NCI-H345 (cell line): Measurements from ENCODE around the gene DIAPH3.
A peak's percentile ranks its signal among the peaks of the same experiment; 100 is the strongest.

Source experiments
- DNase-seq: peaks from one replicate; lab custom pipeline; 2025; lab: John Stamatoyannopoulos, UW

The DIAPH3 gene

DNA sequence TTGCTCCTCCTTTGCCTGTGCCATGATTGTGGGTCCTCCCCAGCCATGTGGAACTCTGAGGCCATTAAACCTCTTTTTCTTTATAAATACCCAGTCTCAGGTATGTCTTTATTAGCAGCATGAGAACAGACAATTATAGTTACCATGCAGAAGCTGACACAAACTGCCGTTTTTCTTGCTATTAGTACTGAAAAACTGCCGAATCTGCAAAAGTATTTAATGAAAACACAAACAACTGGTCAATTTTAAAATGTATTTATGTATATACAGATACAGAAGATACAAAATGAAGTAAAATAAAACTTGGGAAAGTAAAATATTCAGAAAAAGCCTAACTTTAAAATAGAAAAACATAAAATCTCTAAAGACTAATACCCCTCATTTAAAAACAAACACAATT lies 206.3 kb downstream of the DIAPH3 start:
- no peak for DNase-seq

- DNase-seq: no peak
These were observed 209.1 kb downstream of the DIAPH3 start for GRCh38 chr13:59954601-59955000.

GRCh38 chr13:59951011-59951410 lies 212.7 kb downstream of the DIAPH3 start:
- DNase-seq: no peak

DNA sequence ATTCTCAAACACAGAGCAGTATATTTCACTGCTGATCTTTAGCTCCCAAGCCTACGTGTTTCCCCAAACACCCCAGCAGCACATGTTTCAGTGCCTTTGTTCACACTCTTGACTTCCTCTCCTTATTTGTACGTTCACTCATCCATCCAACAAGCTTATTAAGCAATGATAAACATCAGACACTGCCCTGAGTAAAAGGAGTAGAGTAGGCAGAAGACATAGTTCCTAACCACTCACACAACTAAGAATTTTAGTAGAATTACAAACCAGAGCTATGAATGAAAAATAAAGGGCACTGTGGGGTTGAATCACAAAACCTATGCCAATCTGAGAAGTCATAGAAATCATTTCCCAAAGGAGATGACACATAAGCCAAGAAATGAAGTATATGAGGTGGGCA lies 213.5 kb downstream of the DIAPH3 start:
- no peak for DNase-seq

- no peak for DNase-seq
These were observed 215.0 kb downstream of the DIAPH3 start for GRCh38 chr13:59948686-59949085.

- no peak for DNase-seq
These were observed 216.8 kb downstream of the DIAPH3 start for GRCh38 chr13:59946944-59947343.

- DNase-seq: peak; percentile 41
These were observed 232.1 kb downstream of the DIAPH3 start for GRCh38 chr13:59931621-59932020.

DNA sequence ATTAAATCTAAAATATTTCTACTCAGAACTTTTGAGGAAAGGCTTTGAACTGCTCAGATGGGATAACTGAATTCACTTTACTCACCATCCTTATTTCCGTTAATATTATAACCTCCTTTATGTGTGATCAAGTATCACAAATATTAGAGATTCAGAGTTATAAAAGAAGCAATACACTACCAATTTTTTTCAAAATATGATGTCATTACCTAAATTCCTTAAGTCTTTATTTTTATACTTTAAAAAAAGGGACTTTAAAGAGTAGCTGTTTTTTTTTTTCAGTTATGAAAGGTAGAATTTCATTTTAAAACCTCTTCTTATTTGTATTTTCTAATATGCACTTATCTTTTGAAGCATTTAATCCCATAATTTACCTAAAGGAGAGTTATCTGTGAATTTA lies 239.5 kb downstream of the DIAPH3 start:
- no peak for DNase-seq

DNA sequence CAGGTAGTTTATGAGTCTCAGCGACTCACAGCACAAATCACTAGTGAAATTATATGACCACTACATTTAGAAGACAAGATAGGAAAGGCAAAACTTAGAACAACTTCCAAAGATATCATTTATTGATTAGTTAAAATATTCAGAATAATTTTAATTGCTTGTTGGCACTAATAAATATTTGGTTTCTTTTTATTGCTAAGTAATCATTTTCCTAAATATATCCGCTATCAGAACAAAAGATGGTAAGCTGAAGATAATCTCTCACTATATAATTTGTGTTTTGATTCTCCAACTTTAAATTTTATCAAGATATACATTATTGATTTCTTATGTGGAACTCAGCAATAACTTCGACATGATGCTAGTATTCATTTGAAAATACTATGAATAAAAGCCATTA lies 248.5 kb downstream of the DIAPH3 start:
- no peak for DNase-seq

DNA sequence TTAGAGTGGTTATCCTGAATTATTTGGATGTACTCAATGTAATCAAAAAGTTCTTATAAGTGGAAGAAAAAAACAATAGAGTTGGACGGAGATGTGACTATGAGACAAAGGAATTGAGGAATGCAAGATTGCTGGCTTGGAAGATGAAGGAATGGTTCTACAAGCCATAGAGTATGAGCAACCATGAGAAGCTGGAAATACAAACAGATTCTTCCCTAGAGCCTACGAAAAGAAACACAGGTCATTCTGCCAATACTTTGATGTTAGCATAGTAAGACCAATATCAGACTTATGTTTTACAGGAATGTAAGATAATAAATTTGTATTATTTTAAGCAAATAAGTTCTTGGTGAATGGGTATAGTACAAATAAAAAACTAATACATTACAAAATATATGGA lies 249.2 kb downstream of the DIAPH3 start:
- DNase-seq: no peak

- DNase-seq: peak; percentile 19
These were observed 257.2 kb downstream of the DIAPH3 start for GRCh38 chr13:59906413-59907049.

DNA sequence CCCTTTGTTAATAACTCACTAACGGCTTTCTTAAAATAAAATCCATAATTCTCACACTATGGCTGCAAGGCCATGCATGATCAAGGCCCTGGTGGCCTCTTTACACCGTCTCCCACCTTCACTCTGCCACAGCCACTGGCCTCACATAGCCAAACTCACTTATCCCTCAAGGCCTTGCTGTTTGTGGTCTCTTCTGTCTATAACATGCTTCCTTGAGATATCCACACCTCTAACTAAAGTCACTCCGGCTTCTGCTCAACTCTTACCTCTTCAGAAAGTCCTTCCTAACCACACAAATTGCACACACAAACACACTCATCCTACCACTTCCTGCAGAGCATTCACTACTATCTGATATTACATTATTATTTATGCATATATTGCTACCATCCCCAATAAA lies 262.5 kb downstream of the DIAPH3 start:
- no peak for DNase-seq

GRCh38 chr13:59898066-59898465 lies 265.7 kb downstream of the DIAPH3 start:
- no peak for DNase-seq

DNA sequence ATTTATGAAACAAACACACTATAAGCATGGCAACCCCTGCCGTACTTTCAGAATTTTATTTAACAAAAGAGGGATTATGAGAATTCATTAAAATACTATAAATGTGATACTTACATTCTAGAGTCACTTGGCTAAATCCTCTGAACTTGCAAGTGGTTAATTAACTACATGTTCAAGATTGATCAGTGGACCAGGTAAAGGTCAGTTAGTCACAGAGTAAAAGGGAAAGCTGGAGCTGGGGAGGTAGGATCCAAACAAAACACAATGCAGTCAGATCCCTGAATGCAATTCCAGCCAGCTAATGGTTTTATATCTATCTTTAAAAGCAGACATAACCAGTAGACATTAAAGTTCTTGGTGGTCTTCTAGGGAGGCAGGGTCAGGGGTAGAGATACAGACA lies 270.5 kb downstream of the DIAPH3 start:
- DNase-seq: no peak

DNA sequence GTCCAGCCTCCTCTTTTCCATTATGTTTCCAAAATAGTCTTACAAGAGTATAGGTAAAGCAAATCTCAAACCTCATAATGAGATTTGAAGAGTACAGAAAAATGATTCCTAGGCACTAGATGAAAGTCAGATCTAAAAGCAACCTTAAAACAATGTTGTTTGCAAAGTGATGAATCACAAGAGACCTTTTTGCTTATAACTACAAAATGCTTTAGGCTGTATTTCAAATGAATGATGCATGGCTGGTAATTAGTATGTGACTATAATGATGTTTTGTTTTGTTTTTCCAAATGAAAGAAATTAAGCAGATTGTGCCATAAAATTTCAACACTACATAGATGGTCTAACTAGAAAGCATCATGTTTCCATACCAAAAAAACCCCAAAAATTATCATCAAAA lies 272.7 kb downstream of the DIAPH3 start:
- DNase-seq: no peak

- DNase-seq: no peak
These were observed 273.7 kb downstream of the DIAPH3 start for GRCh38 chr13:59890054-59890453.

- DNase-seq: no peak
These were observed 275.3 kb downstream of the DIAPH3 start for GRCh38 chr13:59888408-59888807.

GRCh38 chr13:59885076-59885475 lies 278.7 kb downstream of the DIAPH3 start:
- no peak for DNase-seq

- no peak for DNase-seq
These were observed 279.8 kb downstream of the DIAPH3 start for GRCh38 chr13:59883885-59884284.

DNA sequence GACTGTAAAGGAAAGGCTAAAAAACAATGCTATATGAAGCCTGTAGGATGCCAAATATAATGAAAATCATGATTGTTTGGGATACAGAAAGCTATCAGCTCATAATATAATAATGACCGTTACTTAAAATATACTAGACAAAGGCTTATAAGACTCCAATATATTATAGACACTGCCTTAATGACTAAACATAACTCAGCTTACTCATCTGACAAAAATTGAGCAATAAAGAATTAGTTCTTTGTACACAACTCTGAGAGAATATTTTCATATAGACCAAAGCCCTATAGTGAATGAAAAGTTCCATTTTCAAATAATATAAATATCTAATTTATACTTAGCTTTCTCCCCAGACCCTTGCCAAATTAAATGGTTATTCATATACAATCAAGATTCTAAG lies 283.3 kb downstream of the DIAPH3 start:
- no peak for DNase-seq

- DNase-seq: peak; percentile 24
These were observed 284.4 kb downstream of the DIAPH3 start for GRCh38 chr13:59879281-59879680.

DNA sequence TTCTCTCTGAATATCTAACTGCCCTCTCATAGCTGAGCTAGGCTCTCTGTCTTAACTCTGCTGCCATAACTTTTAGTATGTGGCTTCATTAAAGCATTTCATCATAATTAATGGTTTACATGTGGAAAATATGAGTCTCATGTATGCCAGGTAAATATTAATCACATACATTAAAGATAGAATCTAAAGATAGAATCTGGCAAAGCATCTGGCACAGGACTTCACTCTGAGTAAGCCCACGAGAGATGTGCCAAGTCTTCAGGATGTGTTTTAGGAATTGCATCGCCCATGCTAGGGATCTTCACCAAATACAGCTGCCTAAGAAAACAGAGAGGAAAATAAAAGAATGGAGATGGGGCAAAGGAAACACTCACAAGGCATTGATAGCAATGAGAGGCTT lies 285.8 kb downstream of the DIAPH3 start:
- DNase-seq: no peak

GRCh38 chr13:59874973-59875372 lies 288.8 kb downstream of the DIAPH3 start:
- no peak for DNase-seq

- no peak for DNase-seq
These were observed 289.9 kb downstream of the DIAPH3 start for GRCh38 chr13:59873856-59874255.

GRCh38 chr13:59873309-59873708 lies 290.4 kb downstream of the DIAPH3 start:
- DNase-seq: no peak
